DOHH2 (cell line): Measurements from ENCODE around the gene EMC8.

Source experiments
- CTCF ChIP-seq: fragments of 200-600 bp; sonication (generic); IDR thresholded peaks from one replicate; pipeline ENCODE4 v1.5.1; 2014; ENCODE audit warnings: antibody characterized with exemption, mild to moderate bottlenecking, low read depth, low read length; ENCODE audit not compliant: poor library complexity, severe bottlenecking
- EZH2phosphoT487 ChIP-seq: fragments of 200-600 bp; sonication (generic); IDR thresholded peaks from 2 replicates; pipeline ENCODE4 v1.6.1; 2017; ENCODE audit warnings: borderline replicate concordance, mild to moderate bottlenecking, antibody characterized with exemption, low read length, moderate library complexity, mixed read lengths

GRCh38 chr16:85759136-85759535 is 40.2 kb downstream of the EMC8 start:
- TF ChIP-seq CTCF (no peak), EZH2phosphoT487 (no peak)
